Fibroblast of skin of left biceps (primary cell): ENCODE results near the gene CD58.

Experiments used
- DNase-seq, 2 experiments: peaks; one replicate each; pipeline ENCODE4 v3.0.0-alpha.2; 2013; ENCODE audit warnings: low read depth in 2 of 2

The CD58 gene

DNA sequence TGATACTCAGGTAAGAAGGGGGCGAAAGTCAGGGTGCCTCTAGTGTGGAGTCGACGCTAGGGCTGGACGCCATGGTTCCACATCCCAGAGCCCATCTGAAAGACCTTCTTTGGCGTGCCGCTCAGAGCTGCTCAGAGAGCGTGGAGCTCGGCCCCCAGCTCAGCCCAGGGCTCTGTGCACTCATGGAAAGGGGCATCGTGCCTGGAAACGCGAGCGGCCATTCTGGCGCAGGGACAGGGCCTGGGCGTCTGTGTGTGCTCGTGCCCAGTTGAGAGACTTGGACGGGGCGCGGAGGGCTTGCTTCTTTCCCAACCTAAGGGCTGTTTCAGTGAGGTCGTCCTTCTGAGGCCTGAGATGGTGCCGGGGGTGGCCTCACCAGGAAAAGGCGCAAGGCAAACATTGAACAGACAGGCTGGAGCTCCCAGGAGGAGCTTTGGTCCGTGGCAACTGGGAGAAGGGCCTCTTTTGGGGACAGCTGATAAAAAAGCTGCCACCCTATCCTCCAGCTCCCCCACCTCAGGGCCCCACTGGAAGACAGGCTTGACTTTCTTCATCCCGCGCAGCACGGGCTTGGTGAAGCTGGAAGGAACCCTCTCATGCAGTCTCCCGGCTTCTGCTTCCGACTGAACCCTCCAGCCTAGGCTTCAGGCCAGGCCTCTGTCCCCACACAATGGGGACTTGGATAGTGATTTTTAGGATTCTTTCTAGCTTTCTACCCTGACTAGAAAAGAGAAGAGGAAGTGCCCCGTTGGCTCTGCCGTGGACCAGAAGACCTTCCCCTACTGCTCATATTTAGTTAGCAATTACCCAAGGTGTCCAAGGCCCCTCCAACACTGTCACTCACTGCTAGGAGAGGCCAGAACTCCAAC is 77.1 kb downstream of the CD58 start:
- no peak for DNase-seq

DNA sequence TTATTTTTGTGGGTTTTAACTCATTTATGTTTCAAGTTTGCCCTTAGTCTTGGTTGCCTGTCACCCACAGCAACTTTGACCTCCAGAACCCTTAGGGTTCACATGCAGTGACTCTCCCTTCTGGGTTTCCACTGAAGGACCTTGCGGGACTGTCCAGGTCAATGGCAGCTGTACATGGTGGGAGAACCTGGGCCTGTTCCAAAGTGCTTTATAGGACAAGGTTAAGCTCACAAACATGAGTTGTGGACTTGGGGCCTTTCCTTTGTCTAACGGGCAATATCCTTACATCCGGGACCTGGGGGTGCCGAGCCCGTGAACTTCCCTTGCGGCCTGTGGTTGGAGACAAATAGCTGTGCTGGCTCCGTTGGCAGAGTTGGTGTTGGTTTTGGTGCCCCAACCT is 77.8 kb downstream of the CD58 start:
- DNase-seq = no peak

GRCh38 chr1:116492358-116492811 is 78.4 kb downstream of the CD58 start:
- DNase-seq = no peak

DNA sequence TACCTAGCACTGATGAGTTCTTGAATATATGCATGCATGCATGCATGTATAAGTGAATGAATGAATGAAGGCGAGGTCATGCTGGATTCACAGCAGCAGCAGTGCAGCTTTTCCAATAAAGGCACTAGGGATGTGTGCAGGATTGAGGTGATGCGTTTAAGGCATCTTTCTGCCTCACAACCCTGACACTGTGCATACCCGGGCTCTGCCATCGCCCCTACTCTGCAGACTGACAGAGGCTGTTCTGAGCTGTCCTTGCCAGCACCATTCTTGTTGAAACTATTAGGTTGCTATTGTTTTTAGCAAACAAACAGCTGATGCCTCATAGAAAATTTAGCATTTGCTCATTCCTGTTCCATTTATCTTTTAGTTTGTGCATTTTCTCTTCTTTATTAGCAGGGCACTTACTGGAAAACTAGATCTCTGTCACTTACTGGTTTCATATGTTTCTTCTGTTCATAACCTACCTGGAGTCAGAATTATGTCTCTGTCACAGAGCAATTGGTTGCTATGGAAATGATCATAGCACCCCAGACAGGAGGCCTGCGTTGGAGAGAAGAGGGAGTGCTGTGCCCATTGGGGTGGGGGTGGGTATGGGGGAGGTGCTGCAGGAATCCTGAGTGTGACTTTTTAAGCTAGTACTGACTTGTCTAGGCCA is 79.0 kb downstream of the CD58 start:
- DNase-seq = no peak

DNA sequence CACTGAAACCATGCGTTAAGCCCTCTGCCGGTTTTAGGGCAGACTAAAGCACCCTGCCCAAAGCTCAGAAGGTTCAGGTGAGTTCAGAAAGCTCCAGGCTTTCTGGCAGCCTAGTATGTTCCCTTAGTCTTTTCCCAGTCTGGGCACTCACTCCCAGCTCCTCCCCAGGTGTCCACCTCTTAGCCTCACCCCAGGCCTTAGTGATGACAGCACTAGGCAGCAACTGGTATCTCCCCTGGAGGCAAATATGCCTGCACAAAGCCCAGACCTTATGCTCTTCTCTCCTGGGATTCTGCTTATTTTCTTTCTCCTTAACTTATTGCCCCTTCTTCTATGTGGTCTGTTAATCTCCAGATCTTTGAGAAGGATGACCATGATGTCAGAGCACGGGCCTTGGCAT is 80.2 kb downstream of the CD58 start:
- no peak for DNase-seq

- DNase-seq = no peak
These were observed 81.6 kb downstream of the CD58 start for GRCh38 chr1:116489231-116489697.

- DNase-seq = no peak
These were observed 82.8 kb downstream of the CD58 start for GRCh38 chr1:116488071-116488470.

GRCh38 chr1:116487583-116487982 is 83.2 kb downstream of the CD58 start:
- no peak for DNase-seq

DNA sequence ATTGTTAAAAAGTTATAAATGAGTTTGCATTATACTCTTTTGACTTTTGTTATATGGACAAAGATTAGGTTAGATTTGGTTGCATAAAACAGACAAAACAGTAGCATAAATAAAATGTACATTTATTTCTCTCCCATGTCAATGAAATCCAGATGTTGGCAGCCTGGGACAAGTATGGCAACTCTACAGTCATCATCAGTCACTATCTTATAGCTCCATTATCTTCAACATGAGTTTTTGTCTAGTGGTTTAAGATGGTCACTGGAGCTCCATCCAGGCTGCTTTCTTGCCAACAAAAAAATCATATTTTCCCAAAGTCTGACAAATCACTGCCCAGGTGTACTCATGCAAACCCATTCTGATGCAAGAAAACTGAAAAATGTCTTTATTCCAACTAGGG is 83.8 kb downstream of the CD58 start:
- no peak for DNase-seq

DNA sequence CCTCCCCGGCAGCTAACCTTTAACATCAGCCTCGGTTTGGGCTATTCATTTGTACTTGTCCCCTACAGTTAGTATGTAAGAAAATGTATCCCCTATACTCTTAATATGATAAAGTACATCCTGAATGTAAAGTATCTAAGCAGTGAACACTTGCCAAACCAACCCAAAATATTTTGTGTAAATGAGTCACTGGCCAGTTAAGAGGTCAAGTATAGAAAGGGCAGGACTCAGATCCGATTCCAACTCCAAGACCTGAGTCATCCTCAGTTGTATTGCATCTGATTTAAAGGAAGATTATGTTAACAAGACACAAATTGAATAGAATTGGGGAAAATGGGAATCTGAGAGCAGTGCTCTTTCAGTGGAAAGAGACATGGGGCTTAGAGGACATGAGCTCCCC is 84.4 kb downstream of the CD58 start:
- peak; percentile 46 to 49 for DNase-seq

- no peak for DNase-seq
These were observed 84.8 kb downstream of the CD58 start for GRCh38 chr1:116485976-116486375.

GRCh38 chr1:116485071-116485735 is 85.6 kb downstream of the CD58 start:
- peak; percentile 44 to 51 for DNase-seq

DNA sequence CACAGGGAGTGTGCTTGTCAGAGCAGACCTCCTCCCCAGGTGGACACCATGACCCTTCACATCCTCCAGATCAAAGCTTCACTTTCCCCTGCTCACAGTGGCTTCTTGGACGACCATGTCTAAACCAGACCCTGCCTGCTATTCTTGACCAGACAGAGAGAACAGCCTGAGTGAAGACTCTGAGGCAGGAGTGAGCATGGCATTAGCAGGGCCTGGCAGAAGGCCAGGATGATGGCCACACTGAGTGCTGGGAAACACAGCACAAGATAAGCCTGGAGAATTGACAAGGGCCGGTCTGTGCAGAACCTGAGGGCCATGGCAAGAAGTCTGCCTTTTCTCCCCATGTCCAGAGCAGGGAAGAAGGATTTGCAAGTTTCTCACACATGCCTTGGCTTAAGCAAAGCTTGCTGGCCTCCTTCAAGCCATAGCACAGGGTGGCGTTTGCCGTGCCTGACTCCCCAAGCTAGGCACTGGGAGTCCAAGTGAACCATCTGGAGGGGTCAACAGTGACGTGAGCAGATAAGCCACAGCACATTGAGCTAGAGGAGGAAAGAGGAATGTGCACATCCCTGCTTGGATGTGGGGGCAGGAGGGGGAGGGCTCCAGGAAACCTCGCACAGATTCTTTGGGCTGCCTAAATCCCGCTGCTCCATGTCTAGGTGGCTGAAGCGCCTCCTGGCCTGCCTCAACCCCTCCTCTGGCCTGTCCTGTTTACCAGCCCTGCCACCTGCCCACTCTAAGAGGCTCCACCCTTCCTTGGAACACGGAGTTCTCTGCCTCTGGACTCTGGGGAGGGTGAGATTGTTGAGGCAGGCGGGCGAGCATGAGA is 87.1 kb downstream of the CD58 start:
- DNase-seq = no peak

GRCh38 chr1:116482490-116482889 is 88.3 kb downstream of the CD58 start:
- no peak for DNase-seq

GRCh38 chr1:116481934-116482333 is 88.9 kb downstream of the CD58 start:
- no peak for DNase-seq

- DNase-seq = no peak
These were observed 92.2 kb downstream of the CD58 start for GRCh38 chr1:116478621-116479020.

DNA sequence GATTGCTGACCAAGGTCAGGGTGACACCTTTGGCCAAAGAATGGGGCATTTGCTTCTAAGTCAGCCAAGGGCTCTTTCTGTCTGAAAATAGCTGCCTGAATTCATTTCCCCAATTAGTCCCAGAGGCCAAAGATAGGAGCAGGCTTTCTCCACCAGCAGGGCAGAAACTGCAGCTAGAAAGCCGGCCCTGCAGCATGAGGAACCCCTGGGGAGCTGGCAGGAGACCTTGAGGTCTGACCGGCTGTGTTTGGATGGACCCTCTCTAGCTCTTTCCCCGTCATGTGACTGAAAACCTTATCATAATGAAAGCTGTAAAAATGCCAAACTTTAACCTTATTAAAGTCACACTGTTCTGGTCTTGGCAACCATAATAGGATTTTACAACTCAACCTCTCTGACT is 93.4 kb downstream of the CD58 start:
- DNase-seq = no peak

DNA sequence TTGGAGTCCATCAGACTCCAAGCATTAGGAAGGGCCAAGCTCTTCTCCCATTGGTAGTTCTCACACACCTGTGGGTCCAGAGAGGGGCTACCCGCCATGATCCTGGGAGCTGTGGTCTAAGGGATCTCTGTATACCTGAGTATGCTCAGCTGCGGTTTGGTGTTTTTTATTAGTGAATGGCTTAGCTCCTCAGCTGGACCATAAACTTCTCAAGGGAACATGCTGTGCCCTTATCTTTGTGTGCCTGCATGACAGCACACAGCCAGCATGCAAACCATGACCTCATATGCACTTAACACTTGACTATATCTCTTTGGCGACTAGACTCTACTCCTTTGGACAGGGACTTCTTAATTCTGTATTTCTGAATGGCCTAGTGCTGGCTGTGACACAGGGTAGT is 94.5 kb downstream of the CD58 start:
- DNase-seq = no peak

GRCh38 chr1:116475850-116476218 is 95.0 kb downstream of the CD58 start:
- DNase-seq = no peak

DNA sequence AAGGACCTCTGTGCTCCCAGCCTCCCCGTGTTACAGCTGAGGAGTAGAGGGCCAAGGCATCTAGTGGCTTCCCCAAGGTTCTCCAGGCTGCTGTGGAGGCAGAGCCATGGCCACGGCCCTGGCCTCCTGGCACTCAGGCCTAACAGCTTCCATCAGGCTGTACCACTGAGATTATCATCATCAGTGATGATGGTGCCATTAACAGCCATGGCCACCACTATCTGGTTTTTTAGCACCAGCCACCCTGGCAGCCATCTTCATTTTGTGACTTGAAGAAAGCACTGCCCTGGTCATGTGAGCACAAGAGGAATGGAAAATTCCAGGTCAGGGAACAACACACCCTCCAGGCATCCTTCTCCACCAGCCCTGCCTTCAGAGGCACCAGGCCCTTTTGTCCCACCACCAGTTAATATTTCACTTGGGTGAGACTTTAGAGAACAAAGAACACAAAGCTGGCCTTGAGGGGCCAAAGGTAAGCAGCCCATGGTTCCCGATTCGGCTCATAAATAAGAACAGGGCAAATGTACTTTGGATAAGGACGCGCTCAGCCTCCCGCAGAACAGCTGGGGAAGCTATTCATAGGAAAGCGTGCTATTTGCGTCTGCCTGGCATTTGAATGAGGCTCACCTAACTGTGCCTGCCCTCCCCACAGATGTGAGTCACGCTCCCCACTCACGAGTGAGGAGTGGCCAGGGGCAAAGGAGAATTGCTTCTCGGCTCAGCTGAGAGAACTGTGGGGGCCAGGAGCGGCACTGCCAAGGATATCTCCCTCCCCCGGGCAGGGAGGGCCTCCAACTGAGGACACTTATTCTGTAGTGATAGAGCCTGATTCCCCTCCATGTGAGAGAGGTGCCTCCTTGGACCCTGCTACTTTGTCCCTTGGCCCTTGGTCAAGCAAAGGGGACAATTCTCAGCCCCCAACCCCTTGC is 95.6 kb downstream of the CD58 start:
- no peak for DNase-seq
